GM23338 (cell line): ENCODE results near the gene COX14.

Source experiments
- EZH2 ChIP-seq: fragments of 200-600 bp; sonication (generic); IDR thresholded peaks from one replicate; pipeline ENCODE4 v1.8.0; 2017; ENCODE audit warnings: antibody characterized with exemption, mild to moderate bottlenecking, low read depth; ENCODE audit not compliant: unreplicated experiment
- EZH2phosphoT487 ChIP-seq: fragments of 200-600 bp; sonication (generic); IDR thresholded peaks from one replicate; pipeline ENCODE4 v1.8.1; 2018; ENCODE audit warnings: antibody characterized with exemption; ENCODE audit not compliant: unreplicated experiment
- POLR2AphosphoS5 ChIP-seq: IDR thresholded peaks from 2 replicates; pipeline ENCODE4 v1.6.1; 2016; ENCODE audit warnings: antibody characterized with exemption, low read depth
- ZNF114 ChIP-seq: fragments of 250-450 bp; sonication (Bioruptor Pico); IDR thresholded peaks from 2 replicates; pipeline ENCODE4 v1.5.0; 2020; ENCODE audit warnings: mild to moderate bottlenecking, moderate library complexity
- TF ChIP-seq, protein P1 (sequence below), 2 experiments: fragments of 200-600 bp in 1 of 2; sonication (generic) in 1 of 2; conservative IDR thresholded peaks; 2 replicates each; pipeline versions ENCODE4 v1.5.1 to v1.6.1; 2016 to 2017; ENCODE audit warnings: antibody characterized with exemption in 2 of 2, low read depth in 2 of 2, mild to moderate bottlenecking in 2 of 2, moderate library complexity in 1 of 2

DNA sequence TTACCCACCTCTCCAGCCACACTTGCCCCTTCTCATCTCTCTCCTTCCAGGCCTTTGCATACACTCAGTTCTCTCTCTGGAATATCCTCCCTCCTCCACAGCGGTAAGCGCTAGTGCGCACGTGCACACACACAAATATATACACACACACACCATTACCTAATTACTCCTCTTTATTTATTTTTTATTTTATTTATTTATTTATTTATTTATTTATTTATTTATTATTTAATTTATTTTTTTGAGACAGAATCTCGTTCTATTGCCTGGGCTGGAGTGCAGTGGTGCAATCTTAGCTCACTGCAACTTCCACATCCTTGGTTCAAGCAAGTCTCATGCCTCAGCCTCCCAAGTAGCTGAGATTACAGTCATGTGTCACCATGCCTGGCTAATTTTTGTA, 43.0 kb upstream of the COX14 start:
- TF ChIP-seq EZH2 (no peak), POLR2AphosphoS5 (no peak), EZH2phosphoT487 (no peak), ZNF114 (CRISPR knock-in tag) (no peak)
- TF ChIP-seq, protein P1, sequence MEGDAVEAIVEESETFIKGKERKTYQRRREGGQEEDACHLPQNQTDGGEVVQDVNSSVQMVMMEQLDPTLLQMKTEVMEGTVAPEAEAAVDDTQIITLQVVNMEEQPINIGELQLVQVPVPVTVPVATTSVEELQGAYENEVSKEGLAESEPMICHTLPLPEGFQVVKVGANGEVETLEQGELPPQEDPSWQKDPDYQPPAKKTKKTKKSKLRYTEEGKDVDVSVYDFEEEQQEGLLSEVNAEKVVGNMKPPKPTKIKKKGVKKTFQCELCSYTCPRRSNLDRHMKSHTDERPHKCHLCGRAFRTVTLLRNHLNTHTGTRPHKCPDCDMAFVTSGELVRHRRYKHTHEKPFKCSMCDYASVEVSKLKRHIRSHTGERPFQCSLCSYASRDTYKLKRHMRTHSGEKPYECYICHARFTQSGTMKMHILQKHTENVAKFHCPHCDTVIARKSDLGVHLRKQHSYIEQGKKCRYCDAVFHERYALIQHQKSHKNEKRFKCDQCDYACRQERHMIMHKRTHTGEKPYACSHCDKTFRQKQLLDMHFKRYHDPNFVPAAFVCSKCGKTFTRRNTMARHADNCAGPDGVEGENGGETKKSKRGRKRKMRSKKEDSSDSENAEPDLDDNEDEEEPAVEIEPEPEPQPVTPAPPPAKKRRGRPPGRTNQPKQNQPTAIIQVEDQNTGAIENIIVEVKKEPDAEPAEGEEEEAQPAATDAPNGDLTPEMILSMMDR (conservative IDR thresholded peaks at IDR 0.05; ENCODE audit: low read depth in 2 of 2) = no peak
